A673 (cell line): ENCODE results near the gene ARHGEF2. TPM values are rescaled to one million over a fixed set of nuclear protein-coding genes. Genes with fewer than 3 reads are reported as not detected.

Experiments
- BruUV-seq: library from RNA; stranded (reverse); fragments of 400-500 nt; replicated peaks from 2 replicates; lab custom pipeline; 2021; lab: Mats Ljungman, UMichigan
- CTCF ChIA-PET: fragments of 300-600 bp; sonication (Branson Sonifier 250); formaldehyde crosslinking; loops from one replicate; lab custom pipeline; 2022; ENCODE audit warnings: antibody characterized with exemption; lab: Charles Lee
- POLR2A ChIA-PET: fragments of 300-600 bp; sonication (Branson Sonifier 250); formaldehyde crosslinking; loops from one replicate; lab custom pipeline; 2022; ENCODE audit warnings: antibody characterized with exemption; ENCODE audit not compliant: low non-redundant PET; lab: Charles Lee
- DNase-seq: peaks from one replicate; pipeline ENCODE4 v3.0.0-alpha.2; 2015; ENCODE audit warnings: low spot score
- H3K27ac ChIP-seq: fragments of 200-600 bp; sonication (generic); 2 replicates; pipeline ENCODE4 v1.5.1; 2016; ENCODE audit warnings: mixed run types, low read depth, mild to moderate bottlenecking, mixed read lengths, antibody characterized with exemption, low read length; ENCODE audit not compliant: poor library complexity, severe bottlenecking
- H3K27me3 ChIP-seq: fragments of 200-600 bp; sonication (generic); replicated peaks from 2 replicates; pipeline ENCODE4 v1.6.1; 2017; ENCODE audit warnings: mixed run types, low read depth, mild to moderate bottlenecking, mixed read lengths, antibody characterized with exemption, low read length; ENCODE audit not compliant: insufficient read depth, poor library complexity
- H3K36me3 ChIP-seq: fragments of 200-600 bp; sonication (generic); 2 replicates; pipeline ENCODE4 v1.6.1; 2016; ENCODE audit warnings: mixed run types, mild to moderate bottlenecking, mixed read lengths, antibody characterized with exemption, low read length; ENCODE audit not compliant: insufficient read depth, poor library complexity, severe bottlenecking
- H3K4me1 ChIP-seq: fragments of 200-600 bp; sonication (generic); 2 replicates; pipeline ENCODE4 v1.6.1; 2017; ENCODE audit warnings: mixed run types, mild to moderate bottlenecking, mixed read lengths, antibody characterized with exemption, low read length; ENCODE audit not compliant: insufficient read depth, poor library complexity, severe bottlenecking
- H3K4me3 ChIP-seq: fragments of 200-600 bp; sonication (generic); 2 replicates; pipeline ENCODE4 v1.5.1; 2016; ENCODE audit warnings: low read depth, mixed run types, mild to moderate bottlenecking, mixed read lengths, low read length; ENCODE audit not compliant: poor library complexity, severe bottlenecking
- H3K9me3 ChIP-seq: fragments of 200-600 bp; sonication (generic); 2 replicates; pipeline ENCODE4 v1.6.1; 2016; ENCODE audit warnings: mixed run types, low read depth, mild to moderate bottlenecking, mixed read lengths, antibody characterized with exemption, low read length; ENCODE audit not compliant: poor library complexity, severe bottlenecking
- EZH2 ChIP-seq: fragments of 200-600 bp; sonication (generic); IDR thresholded peaks from 2 replicates; pipeline ENCODE4 v1.6.1; 2017; ENCODE audit warnings: borderline replicate concordance, low read depth, mild to moderate bottlenecking, mixed read lengths, antibody characterized with exemption, low read length; ENCODE audit not compliant: poor library complexity, severe bottlenecking
- intact Hi-C: fragments of 100-400 bp; cut with micrococcal nuclease; formaldehyde crosslinking; loops from one replicate; pipeline ENCODE4 v1.10.0; 2022; ENCODE audit not compliant: unreplicated experiment
- total RNA-seq: library from RNA; stranded (reverse); gene quantifications from 2 replicates; pipeline ENCODE4 v1.2.3, GENCODE V29; 2021
- TF ChIP-seq, protein P1 (sequence below): fragments of 300-800, 200-600 bp; sonication (generic); conservative IDR thresholded peaks from 2 replicates; pipeline ENCODE4 v1.5.1; 2017; ENCODE audit warnings: low read depth, mild to moderate bottlenecking, antibody characterized with exemption, low read length, moderate library complexity, mixed read lengths

Gene ARHGEF2
- total RNA-seq, 1 experiment from 2014 or later = 148 TPM

DNA sequence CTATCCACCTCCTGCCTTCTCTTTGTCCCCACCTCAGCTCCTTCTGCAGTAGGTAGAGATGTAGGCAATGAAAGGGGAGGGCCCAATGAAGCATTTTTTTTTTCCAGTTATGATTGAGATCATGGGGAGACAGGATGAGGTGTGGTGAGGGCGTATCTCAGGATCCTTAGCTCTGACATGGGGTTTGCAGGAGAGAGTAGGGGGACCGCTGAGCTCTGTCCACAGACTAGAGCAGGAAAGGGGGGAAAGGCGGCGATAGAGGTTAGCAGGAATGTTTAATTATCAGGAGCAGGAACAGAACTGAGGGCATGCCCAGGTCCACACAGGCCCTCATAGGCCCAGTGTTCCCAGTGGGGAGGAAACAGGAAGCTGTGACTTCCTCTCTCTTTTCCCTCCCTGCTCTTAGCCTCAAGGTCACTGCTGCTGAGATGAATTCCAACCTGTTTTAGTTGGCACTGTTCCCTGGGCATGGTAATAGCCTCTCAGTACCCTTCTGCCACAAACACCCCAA lies 37.8 kb downstream of the ARHGEF2 start:
- H3K9me3 ChIP-seq = no peaks in the 10 kb centered on the region
- H3K27me3 ChIP-seq = no peaks in the 10 kb centered on the region
- BruUV-seq = no TSS peak
- peak; percentile 67 for DNase-seq
- H3K4me3 ChIP-seq = no peak overlapping the region
- peak overlapping the region; percentile 71 for H3K27ac ChIP-seq
- TF ChIP-seq, protein P1, sequence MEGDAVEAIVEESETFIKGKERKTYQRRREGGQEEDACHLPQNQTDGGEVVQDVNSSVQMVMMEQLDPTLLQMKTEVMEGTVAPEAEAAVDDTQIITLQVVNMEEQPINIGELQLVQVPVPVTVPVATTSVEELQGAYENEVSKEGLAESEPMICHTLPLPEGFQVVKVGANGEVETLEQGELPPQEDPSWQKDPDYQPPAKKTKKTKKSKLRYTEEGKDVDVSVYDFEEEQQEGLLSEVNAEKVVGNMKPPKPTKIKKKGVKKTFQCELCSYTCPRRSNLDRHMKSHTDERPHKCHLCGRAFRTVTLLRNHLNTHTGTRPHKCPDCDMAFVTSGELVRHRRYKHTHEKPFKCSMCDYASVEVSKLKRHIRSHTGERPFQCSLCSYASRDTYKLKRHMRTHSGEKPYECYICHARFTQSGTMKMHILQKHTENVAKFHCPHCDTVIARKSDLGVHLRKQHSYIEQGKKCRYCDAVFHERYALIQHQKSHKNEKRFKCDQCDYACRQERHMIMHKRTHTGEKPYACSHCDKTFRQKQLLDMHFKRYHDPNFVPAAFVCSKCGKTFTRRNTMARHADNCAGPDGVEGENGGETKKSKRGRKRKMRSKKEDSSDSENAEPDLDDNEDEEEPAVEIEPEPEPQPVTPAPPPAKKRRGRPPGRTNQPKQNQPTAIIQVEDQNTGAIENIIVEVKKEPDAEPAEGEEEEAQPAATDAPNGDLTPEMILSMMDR = no peak
- TF ChIP-seq EZH2 = no peak
- peaks cover 23% of the 10 kb centered on the region for H3K4me1 ChIP-seq
- intact Hi-C loops = loop anchor here (5.0 kb wide), 1 partner anchor 37 kb away; the partner anchor contains the start of gene ARHGEF2
- no peaks in the 10 kb centered on the region for H3K36me3 ChIP-seq
- ChIA-PET CTCF (no interaction called here), POLR2A (interaction anchor here (0.6 kb wide), 2 partner anchors 23 to 38 kb away, joined by 9 to 17 read pairs; no protein-coding TSS in a partner anchor)

DNA sequence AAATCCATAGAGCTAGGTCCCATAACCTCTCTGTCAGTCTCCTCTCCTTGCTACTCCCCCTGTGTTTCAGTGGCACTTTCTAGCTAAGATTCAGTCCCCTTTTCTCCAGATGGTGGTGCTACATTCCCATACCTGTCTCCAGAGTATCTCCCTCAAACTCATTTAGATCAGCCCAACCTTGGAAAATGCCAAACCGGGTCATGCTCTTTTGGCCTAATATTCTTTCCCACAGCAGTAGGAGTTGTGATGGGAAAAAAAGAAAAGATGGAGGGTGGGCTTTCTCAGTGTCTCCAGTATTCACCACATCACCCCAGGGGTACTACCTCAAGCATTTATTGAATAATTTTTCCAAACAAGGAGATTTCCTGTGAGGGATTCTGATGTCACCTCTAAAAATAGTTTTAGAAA lies 40.1 kb downstream of the ARHGEF2 start:
- peak overlapping the region; percentile 6 for H3K27ac ChIP-seq
- peak; percentile 84 for DNase-seq
- H3K4me1 ChIP-seq = peaks cover 23% of the 10 kb centered on the region
- no peaks in the 10 kb centered on the region for H3K9me3 ChIP-seq
- POLR2A ChIA-PET = interaction anchor here (0.5 kb wide), 1 partner anchor 1068 kb away, joined by 4 read pairs; no protein-coding TSS in a partner anchor
- CTCF ChIA-PET = interaction anchor here (0.5 to 3.2 kb wide), 6 partner anchors 40 to 128 kb away, joined by 3 to 17 read pairs (median 6); partner anchors contain the start of gene ARHGEF2
- no TSS peak for BruUV-seq
- no peaks in the 10 kb centered on the region for H3K27me3 ChIP-seq
- H3K36me3 ChIP-seq = peaks cover 4% of the 10 kb centered on the region
- H3K4me3 ChIP-seq = no peak overlapping the region
- TF ChIP-seq, protein P1 = peak; percentile 86
- no peak for TF ChIP-seq EZH2
- intact Hi-C loops = loop anchor here (1.0 to 5.0 kb wide), 3 partner anchors 51 to 193 kb away; no protein-coding TSS in a partner anchor

DNA sequence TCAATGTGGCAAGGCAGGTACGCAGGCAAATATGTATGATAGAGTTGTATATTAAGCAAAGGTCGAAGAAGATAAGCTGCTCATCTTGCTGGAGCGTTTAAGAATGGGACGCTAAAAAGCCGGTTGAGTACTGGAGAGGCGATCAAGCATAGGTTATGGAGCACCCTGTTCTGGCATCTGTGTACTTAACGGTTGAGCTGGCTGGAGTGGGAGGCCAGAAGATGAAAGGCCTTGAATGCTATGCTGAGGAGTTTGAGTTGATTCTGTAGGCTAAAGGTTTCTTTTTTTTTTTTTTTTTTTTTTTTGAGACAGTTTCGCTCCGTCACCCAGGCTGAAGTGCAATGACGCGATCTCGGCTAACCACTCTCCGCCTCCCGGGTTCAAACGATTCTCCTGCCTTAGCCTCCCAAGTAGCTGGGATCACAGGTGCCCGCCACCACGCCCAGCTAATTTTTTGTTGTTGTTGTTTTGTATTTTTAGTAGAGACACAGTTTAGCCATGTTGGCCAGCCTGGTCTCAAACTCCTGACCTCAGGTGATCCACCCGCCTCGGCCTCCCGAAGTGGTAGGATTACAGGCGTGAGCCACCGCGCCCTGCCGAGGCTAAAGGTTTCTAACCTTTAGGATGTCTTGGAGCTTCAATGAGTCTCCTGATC lies 43.3 kb downstream of the ARHGEF2 start:
- TF ChIP-seq EZH2 = no peak
- TF ChIP-seq, protein P1 = no peak
- intact Hi-C loops = loop anchor here (5.0 kb wide), 1 partner anchor 132 kb away; no protein-coding TSS in a partner anchor
- BruUV-seq = TSS peak; percentile 97
- ChIA-PET POLR2A (interaction anchor here (0.7 kb wide), 1 partner anchor 33 kb away, joined by 17 read pairs; no protein-coding TSS in a partner anchor), CTCF (interaction anchor here (0.7 to 1.0 kb wide), 2 partner anchors 195 to 412 kb away, joined by 4 to 5 read pairs; no protein-coding TSS in a partner anchor)
- Histone ChIP-seq H3K9me3 (no peaks in the 10 kb centered on the region), H3K4me1 (peaks cover 37% of the 10 kb centered on the region), H3K27ac (peak overlapping the region; percentile 90), H3K36me3 (peaks cover 36% of the 10 kb centered on the region), H3K4me3 (peak overlapping the region; percentile 67), H3K27me3 (no peaks in the 10 kb centered on the region)
- peak; percentile 23 for DNase-seq
